Measurements from ENCODE around the gene PLEKHM2.

PLEKHM2 gene

DNA sequence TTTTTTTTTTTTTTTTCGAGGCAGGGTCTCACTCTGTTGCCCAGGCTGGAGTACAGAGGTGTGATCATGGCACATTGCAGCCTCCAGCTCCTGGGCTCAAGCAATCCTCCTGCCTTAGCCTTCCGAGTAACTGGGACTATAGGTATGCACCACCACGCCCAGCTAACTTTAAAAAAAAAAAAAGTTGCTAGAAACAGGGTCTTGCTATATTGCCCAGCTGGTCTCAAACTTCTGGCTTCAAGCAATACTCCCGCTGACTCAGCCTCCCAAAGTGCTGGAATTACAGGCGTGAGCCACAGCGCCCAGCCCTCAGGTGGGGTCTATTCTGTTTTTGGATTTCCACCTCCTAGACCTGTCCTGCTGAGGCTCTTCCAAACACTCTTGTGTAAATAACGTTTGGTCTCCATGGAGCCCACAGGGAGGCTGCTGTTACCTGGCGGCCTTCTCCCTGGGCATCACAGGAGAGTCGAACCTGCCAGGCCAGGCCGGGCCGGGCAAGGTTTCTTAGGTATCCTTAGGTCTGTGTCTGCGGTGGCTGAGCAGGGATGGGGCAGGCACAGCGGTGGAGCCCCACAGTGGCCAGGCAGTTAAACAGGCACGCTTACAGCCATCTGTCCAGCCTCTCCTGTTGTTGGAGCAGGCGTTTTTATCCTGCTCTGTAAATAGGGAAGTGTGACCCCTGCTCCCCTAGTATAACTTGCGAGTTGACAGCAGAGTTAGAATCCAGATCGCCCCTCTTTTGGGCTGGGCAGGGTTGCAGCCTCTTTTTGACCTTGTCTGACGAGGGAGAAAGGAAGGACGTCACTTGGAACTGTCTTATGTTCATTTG, 18.8 kb downstream of the PLEKHM2 start:
- no peak for DNase-seq (ENCODE audit: low read depth, low spot score)

DNA sequence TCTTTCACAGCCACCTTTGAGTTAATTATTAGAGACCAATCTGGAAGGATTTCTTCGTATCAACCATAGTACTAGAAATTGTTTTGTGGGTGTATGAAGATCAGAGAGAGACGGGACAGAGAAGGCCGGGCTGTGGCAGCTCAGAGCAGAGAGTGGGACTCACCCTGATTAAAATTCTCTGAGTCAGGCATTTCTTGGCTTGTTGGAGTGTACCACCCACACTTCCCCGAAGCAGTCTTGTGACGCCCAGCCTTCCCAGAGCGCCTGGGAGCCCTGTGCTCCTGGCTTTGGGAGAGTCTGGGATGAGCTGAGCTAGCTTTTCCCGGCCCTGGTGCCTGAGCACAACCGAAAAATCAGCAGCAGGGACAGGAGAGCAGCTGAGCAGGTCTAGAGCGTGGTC, 19.4 kb downstream of the PLEKHM2 start:
- DNase-seq (ENCODE audit: low read depth, low spot score): peak; percentile 41

DNA sequence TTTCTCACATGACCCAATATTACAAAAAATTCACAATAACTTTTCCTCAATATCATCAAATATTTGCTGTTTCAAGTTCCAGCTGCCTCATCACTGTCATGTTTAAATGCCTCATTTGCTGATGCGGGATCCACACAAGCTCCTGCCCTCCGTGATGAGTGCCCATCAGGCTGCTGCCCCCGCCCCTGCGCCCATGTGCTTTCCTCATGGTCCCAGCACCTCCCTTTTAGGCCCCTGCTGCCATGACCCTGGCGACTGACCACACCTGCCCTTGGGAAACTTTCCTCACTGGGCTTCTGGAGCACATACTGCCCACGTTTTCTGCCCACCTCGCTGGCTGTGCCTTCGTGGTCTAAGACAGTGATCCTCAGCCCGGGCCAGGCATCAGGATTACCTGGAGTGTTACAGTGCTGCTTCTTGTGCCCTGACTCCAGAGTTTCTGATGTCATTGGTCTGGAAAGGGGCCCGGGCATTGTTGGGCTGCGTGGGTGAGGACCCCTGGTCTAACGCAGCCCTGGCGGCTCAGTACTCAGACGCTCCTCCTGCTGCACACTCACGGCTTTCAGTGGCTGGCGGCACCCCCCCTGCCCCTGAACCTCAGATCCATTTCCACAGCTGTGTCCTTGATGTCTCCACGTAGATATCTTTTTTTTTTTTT, 20.5 kb downstream of the PLEKHM2 start:
- no peak for DNase-seq (ENCODE audit: low read depth, low spot score)

DNA sequence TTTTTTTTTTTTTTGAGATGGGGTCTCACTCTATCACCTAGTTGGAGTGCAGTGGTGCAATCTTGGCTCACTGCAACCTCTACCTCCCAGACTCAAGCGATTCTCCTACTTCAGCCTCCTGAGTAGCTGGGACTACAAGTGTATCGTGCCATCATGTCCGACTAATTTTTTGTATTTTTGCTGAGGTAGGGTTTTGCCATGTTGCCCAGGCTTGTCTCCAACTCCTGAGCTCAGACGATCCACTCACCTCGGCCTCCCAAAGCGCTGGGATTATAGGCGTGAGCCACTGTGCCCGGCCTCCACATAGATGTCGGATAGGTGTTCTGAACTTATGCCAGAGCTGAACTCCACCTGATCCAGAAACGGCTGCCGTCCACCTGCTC, 21.1 kb downstream of the PLEKHM2 start:
- DNase-seq (ENCODE audit: low read depth, low spot score): no peak

DNA sequence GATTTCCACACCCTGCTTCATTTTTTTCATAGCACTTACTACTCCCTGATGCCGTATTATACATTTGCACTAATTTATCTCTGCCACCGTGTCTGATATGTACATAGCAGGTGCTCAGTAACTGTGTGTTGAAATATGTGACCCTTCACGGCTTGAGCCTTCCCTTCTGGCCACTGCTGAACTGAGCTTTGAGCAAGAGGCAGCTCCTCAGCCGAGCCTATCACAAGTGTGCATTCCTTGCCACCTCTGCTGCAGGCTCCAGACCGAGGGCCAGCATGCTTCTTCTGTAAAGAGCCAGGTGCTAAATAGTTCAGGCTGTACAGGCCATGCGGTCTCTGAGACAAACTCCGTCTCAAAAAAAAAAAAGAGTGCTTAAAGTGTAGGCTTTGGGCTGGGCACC, 22.6 kb downstream of the PLEKHM2 start:
- no peak for DNase-seq (ENCODE audit: low read depth, low spot score)

DNA sequence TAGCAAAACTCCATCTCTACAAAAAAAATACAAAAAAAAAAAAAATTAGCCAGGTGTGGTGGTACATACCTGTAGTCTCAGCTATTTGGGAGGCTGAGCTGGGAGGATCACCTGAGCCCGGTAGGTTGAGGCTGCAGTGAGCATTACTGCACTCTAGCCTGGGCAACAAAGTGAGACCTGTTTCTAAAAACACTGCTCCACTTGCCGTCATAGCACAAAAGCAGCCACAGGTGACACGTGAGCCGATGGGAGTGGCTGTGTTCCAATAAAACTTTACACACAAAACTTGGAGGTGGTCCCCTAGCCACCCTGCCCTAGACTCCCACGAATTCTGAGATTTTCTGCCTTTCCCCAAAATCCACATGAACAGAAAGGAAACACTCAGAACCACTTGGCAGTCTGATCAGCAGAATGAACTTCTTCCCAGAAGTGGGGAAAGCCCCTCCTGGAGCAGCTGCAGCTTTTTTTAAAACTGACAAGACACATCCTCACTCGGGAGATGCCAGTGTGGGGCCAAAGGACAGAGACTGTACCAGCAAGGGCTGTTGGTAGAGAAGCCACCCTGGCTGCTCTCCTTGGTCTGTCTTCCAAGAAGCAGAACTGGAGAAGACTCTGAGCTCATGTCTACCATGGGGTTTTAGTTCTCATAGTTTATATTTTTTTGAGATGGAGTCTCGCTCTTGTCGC, 23.3 kb downstream of the PLEKHM2 start:
- no peak for DNase-seq (ENCODE audit: low read depth, low spot score)

DNA sequence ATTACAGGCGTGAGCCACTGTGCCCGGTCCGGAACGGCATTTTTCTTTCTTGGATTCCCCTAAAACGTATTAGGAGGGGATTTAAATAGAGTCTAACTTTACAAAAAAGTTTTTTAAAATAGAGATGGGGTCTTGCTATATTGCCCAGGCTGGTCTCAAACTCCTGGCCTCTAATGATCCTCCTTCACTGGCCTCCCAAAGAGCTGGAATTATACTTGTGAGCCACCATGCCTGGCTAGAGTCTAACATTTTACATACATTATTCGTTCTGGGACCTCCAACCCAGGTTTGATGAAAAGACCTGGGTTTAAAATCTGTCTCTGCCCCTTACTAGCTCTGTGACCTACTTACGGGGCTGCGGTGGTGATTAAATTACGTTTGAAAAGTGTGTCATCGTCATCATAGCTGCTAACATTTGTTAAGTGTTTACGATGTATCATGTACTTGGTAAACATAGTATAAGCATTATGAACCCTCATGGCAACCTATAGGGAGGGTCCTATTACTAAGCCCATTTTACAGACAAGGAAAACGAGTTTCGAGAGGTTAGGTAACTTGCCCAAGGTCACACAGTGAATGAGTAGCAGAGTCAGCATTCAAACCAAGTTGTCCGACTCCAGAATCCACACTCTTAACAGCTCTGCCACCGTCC, 24.5 kb downstream of the PLEKHM2 start:
- no peak for DNase-seq (ENCODE audit: low read depth, low spot score)

DNA sequence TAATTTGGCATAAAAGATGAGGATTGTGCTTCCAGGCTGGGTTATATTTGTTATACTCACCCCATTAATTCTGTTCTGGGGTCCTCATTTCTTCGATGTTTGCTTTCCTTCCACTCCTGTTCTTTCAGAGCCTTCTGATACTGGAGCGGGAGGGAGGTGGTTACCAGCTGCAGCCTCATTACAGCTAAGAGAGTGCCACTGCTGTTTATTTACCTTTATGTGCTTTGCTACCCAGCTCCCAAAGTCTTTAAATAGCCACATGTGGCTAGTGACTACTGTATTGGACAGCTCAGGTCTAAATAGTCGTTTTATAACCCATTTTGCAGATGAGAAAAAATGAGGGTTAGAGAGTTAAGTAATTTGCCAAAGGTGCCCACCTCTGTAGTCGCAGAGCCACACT, 25.1 kb downstream of the PLEKHM2 start:
- DNase-seq (ENCODE audit: low read depth, low spot score): no peak

DNA sequence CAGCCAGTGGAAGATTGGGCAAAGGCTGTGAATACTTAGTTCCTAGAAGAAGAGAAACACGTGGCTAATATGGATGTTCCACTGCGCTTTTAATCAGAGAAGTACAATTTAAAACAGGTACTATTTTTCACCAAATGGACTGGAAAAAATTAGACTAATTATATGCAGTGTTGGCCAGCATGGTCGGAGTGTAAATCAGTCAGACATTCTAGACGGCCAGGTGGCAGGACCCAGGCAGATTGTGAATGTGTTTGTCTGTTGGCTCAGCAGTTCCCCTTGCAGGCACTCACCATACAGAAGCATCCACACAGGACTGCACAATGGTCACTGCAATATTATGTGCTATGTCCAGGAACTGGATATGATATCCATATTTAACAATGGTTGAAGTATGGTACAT, 28.0 kb downstream of the PLEKHM2 start:
- DNase-seq (ENCODE audit: low read depth, low spot score): no peak

DNA sequence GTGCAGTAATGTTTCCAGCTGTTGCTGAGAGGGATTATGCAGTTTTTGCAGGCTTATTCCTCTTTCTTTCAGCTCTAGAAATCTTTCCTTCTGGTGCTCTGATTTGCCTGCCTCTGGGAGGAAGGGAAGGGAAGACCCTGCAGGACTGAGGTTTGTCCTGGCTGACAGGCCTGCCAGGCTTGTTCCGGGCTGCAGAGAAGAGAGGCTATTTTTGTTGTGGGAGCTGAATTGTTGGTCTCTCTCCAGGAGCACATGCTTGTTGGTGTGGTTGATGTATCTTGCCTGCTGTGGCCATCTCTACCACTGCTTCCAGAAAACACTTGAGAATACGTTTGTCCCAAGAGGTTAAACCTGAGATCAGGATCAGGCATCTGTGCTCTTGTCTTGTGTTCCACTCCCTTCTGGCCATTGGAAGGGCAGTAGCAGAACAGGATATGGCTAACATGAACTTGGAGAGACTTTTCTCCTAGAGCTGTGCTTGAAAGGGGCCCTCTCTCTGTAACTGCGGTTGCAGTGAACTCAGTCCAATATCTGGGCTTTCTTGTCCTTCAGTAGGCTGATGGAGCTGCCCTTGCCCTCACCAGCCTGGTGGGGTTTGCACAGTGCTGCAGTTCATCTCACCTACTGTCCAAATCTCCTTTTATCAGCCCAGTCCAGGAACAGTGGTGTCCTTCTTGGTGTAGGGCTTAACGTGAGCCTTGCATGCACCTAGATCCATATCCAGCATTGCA, 30.5 kb downstream of the PLEKHM2 start:
- DNase-seq (ENCODE audit: low read depth, low spot score): peak; percentile 33

DNA sequence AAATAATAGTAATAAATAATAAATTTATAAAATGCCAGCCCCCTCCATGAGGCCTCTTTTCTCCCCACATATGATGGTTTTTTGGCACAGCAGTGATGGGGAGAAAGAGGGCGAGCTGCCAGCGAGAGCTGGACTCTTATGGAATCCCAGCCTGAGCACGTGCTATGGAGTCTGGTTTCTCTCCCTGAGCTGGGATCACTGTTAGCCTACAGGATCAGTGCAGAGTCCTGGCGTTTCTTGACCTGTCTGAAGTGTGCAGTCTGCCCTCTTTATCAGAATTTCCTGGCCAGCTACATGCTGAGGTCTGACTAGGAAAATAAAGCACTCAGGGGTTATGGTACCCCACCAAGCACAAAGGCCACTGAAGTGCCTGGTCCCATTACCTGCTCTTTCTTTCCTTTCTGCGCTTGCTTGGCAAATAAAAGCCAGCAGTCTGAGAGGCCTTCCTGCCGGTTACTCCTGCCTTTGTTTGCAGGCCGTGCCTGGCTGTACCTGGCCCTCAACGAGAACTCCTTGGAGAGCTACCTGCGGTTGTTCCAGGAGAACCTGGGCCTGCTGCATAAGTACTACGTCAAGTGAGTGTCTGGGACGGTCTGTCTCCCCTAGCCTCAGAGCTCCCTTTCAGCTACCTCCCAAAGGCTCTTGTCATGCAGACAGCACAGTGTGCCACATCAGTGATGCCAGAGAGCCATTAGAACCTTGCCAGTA, 33.5 kb downstream of the PLEKHM2 start:
- DNase-seq (ENCODE audit: low read depth, low spot score): no peak

DNA sequence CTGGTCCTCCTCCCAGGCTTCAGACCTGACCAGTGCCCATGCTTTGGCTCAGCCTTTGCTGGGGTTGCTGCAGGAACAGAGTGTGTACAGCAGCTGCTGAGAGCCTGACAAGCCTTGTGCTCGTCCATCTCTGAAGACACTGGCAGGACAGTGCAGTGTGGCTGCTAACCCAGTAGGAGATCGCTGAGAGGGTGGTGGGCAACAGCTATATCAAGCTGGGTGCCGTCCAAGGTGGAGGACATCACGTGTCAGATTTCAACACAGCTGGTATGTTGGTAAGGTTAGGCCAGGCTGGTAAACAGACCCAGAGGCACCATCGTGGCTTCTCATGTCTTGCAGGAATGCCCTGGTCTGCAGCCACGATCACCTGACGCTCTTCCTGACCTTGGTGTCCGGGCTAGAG, 34.1 kb downstream of the PLEKHM2 start:
- DNase-seq (ENCODE audit: low read depth, low spot score): no peak

DNA sequence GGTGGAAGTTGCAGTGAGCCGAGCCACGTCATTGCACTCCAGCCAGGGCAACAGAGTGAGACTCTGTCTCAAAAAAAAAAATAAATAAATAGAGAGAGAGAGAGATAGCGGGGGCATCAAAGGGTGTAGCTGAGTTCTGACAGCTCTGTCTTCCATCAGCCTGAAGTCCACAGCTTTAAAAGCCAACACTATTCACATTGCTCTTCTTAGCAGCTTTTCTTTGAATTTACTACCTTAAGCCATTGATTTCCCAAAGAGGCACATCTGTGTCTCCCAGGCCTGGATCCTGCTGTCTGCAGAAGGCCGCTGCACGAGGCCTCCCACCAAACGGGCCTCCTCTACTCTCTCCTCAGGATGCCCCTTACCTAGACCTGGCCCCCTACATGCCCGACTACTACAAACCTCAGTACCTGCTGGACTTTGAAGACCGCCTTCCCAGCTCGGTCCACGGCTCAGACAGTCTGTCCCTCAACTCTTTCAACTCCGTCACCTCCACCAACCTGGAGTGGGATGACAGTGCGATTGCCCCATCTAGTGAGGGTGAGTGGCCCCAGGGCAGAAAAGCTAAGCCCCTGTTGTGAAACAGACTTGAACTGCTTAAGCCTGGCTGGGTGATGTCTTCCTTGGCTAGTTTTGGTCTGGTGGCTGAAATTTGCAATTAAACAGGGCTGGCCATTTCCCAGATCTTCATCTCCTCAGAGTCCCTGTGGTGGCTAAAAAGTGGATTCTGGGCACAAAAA, 35.4 kb downstream of the PLEKHM2 start:
- DNase-seq (ENCODE audit: low read depth, low spot score): no peak

DNA sequence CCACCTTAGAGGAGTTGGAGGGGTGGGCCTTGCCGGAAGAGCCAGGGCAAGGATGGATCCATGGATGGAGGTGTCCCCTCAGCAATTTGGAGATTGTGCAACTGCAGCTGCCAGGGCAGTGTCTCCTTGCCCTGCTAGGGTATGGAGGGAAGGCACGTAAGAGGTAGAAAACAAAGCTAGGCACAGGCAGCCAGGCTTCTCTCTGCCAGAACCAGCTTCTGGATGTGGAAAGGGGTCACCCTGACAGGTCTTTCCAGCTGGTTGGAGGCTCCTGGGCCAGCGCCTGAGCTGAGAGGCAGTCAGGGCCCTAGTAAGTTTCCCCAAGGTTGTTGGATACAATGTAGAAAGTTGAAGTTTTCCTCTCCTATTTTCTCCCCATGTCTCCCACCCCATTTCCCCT, 36.7 kb downstream of the PLEKHM2 start:
- DNase-seq (ENCODE audit: low read depth, low spot score): no peak

DNA sequence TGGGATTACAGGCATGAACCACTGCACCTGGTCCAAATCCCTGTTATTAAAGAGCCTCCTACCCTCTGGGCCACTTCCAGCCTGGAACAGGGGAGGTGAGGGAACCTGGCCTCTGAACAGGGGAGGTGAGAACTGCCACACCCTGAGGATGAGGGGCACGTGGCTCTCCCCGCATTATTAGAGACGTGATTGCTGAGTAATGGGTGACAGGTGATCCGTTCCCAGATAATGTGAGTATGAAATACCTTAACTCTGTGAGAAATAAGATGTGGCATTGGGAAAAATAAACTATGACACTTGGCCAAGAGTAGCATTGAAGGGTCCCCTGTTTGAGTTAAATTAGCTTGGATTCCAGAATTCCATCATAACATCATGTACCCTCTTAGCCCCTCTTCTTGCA, 38.3 kb downstream of the PLEKHM2 start:
- DNase-seq (ENCODE audit: low read depth, low spot score): no peak

DNA sequence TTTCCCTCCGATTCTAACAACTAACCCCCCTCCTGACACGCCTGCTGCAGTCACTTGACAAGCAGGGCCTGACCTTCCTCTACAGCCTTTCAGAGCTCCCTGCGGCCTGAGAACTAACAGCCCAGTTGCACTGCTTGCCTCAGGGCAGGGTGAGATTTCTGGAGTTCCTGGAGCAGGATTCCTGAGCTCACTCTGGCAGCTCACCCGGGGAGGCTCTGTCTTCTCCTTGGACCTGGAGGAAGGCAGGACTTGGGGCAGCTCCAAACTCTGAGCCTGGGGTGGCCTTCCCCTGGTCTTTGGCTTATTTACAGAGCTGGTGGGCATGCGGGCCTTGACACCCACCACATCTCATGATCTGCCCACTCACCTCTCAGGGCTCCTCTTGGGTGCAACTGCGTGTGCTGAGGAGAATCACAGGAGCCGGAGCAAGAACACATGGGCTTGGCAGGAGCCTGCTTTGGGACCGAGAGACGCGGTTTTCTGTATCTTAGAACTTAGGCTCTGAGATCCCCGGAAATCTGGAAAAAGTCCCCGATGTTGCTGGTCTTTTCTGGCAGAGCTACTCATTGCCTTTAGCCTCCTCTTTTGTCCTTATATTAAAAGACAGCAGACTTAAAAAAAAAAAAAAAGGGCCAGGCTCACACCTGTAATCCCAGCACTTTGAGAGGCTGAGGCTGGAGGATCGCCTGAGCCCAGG, 38.9 kb downstream of the PLEKHM2 start:
- no peak for DNase-seq (ENCODE audit: low read depth, low spot score)

DNA sequence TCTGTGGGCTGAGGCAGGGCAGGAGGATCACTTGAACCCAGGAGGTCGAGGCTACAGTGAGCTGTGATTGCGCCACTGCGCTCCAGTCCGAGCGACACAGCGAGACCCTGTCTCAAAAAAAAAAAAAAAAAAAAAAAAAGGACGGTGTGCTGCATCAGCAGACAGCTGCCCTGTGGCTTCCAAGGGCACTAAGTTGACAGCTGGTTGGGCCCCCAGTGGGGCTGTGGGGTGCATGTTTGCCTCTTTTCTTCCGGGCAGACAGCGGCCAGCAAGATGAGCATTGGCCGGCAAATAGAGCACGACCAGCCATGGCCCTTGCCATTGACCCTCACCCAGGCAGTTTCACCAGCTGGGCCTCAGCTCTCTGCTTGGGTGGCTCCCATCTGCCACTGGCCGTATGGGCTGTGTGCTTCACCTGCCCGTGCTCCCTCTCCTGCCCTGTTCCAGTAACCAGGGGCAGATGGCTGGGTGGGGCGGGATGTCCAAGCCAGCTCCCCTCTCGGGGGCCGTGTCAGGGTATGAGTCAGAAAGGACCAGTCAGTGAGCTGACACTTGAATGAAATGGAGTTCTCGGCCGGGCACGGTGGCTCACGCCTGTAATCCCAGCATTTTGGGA, 39.6 kb downstream of the PLEKHM2 start:
- DNase-seq (ENCODE audit: low read depth, low spot score): no peak

DNA sequence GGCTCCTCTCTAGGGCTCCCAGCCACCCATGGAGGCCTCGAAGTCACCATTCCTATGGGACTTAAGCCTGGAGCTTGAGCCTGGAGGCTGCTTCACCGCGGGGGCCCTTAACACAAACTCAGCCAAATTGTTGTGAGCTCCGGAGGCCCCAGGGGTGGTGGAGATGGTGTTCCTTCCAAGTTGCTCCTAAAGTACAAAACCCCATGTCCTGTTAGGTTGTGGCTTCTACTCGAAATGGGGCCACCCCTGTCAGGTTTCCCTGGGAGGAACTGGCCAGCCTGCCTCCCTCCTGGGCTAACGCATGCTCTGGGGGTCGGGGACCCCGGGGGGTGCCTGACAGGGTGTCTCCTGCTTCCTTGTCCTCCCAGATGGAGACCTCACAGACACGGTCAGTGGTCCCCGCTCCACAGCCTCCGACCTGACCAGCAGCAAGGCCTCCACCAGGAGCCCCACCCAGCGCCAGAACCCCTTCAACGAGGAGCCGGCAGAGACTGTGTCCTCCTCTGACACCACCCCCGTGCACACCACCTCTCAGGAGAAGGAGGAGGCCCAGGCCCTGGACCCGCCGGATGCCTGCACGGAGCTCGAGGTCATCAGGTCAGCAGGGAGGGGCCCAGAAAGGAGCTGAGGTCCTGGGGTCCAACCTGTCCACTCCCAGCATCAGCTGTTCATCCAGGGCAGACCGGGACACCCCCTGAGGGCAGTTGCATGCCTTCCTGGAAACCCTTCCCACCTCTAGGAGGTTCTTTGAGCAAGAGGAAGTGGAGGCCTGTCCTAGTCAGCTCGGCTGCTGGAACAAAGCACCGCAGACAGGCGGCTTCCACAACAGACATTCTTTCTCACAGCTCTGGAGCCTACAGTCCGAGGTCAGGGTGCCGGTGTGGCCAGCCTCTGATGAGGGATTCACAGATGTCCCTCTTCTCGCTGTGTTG, 41.1 kb downstream of the PLEKHM2 start:
- DNase-seq (ENCODE audit: low read depth, low spot score): no peak

All from smooth muscle cell of the brain vasculature (primary cell).